Hypothalamus (tissue), 51 donors: Measurements from ENCODE around the gene HPGDS.
"Not testable (repeated sequence)": the region's sequence is repeated elsewhere in the genome, so short reads cannot be mapped to it uniquely, and the experiment has no call there.

Source experiments
- DNase-seq, 51 donors: peaks; one replicate each; lab custom pipeline; 2025; lab: John Stamatoyannopoulos, UW

The HPGDS gene

DNA sequence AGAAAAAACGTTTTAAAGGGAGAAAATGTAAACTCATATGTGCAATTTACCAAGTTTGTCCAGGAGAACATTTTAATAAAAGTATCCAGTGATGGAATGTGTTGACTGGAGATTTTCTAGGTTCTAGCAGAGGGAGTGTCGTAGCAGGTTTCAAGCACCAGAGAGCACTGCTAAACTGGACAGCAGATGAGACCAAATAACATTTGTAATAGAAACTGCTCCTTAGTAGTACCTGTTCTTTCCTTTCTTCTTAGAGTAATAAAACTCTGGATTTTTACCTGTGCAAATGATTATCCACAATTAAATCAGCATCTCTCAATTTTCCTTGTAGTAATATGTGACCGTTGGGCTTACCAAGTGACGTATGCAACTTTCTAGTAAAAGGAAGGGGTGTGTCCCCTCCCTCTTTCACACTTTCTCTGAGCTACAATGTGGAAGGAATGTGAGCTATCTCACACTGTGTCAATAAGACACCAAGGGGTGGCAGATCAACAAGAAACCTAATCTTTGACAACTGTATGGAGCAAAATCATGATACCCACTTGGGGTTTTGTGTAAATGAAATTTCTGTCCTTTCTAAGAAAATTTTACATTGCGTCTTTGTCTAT is 9.5 kb downstream of the HPGDS start:
- no peak for DNase-seq

DNA sequence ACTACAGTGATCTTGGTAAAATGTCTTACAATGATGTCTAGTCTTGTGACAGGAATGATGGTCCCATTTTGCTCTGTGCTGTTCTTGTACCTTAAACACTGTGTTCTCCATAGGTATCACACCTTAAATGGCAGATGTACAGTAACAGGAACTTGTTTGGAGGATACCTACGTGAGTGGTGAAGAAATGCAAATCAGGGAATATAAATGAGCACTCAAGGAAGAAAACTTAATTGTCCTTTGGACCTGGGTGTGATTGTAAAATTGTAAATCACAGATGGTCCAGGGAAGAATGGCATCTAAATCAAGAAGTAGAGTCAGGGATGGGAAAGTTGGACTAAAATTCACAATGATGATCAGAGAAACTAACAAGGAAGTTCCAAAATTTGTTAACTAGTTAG is 12.7 kb downstream of the HPGDS start:
- no peak for DNase-seq

- no peak for DNase-seq
These were observed 16.8 kb downstream of the HPGDS start for GRCh38 chr4:94325835-94326234.

- DNase-seq, result not testable (repeated sequence)
These were observed 22.7 kb downstream of the HPGDS start for GRCh38 chr4:94319927-94320326.

GRCh38 chr4:94307231-94307871 is 35.3 kb downstream of the HPGDS start:
- DNase-seq, result no peak

DNA sequence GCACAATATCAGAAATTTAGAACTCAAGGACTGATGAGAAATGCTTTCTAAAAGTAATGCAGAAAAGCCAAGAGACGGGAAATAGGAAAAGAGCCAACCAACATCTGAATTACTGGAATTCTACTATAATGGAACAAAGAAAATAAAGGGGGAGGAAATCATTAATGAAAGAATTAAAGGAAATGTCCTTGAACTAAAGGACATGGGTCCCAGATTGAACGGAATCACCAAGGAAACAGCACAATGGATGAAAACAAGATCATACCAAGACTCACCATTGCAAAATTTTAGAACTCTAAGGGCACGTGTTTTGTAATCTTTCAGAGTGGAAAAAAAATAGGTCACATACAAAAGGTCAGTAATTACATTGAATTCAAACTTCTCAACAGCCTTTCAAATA is 35.9 kb downstream of the HPGDS start:
- DNase-seq, result no peak

GRCh38 chr4:94305466-94306225 is 37.0 kb downstream of the HPGDS start:
- DNase-seq, result no peak

GRCh38 chr4:94304365-94304971 is 38.2 kb downstream of the HPGDS start:
- peak in 1 of 51 donors; percentile 3 for DNase-seq

- DNase-seq, result no peak
These were observed 40.4 kb downstream of the HPGDS start for GRCh38 chr4:94302191-94302590.

GRCh38 chr4:94298725-94299252 is 43.8 kb downstream of the HPGDS start:
- no peak for DNase-seq

DNA sequence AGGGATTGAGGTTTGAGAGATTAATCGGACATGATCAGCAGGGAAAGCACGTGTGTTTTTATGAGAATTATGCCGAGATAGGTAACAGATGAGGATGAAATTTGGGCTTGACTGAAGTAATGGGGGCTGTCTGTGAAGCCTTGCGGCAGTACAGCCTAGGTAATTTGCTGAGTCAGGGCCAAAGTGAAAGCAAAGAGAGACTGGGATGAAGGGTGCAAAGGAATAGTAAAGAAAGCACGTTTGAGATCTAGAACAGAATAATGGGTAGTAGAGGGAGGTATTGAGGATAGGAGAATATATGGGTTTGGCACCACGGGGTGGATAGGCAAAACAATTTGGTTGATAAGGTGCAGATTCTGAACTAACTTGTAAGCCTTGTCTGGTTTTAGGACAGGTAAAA is 47.2 kb downstream of the HPGDS start:
- not testable (repeated sequence) for DNase-seq

DNA sequence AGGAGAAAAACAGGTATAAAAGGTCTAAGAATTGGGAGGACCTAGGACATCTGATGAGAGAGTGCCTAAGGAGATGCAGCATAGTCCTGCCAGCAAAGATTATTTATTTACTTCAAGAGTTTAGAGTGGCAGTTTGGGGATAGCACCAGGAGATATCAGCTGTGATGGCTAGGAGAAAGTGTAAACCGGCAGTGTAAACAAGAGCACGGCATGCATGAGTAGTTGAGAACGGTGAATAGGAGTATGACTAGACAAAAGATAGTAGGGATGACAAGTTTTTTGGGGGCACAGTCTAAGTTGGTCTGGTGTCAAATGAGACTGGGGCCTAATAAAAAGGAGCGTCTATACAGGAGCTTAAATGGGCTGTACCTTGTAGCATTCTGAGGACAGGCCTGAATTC is 48.7 kb downstream of the HPGDS start:
- not testable (repeated sequence) for DNase-seq

GRCh38 chr4:94290245-94290644 is 52.4 kb downstream of the HPGDS start:
- no peak for DNase-seq

DNA sequence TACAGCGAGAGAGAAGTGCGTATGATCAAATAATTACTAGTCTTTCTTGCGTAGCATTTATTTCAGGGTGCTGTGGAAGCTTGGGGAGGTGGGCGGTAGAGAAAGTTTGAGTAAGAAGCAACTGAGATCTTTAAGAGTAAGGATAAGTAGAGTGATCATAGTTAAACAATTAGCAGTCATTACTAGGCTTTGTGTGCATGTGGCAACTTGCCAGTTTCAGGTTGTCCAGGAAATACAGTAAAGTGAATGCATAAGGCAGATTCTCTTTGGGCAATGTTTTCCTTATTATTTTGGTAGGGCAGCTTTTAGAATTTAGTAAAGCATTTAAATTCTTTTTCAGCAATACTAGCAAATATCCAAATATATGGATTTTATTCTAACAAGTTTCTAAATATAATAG is 57.0 kb downstream of the HPGDS start:
- no peak for DNase-seq

DNA sequence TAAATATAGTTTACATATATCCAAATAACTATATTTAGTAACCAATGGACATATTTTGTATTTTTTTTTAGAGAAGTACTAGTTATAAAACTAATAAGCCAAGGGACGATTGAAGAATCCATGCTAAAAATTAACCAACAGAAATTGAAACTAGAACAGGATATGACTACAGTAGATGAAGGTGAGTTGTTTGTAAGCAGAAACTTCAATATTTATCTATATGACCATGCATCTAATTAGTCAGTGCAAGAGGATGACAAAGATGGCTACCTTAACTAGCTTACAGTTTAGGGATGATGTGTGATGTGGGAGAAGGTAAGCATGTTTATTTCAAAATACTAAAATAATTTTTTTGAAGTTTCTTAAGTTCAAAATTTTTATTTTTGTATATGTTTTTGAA is 57.7 kb downstream of the HPGDS start:
- DNase-seq, result no peak

DNA sequence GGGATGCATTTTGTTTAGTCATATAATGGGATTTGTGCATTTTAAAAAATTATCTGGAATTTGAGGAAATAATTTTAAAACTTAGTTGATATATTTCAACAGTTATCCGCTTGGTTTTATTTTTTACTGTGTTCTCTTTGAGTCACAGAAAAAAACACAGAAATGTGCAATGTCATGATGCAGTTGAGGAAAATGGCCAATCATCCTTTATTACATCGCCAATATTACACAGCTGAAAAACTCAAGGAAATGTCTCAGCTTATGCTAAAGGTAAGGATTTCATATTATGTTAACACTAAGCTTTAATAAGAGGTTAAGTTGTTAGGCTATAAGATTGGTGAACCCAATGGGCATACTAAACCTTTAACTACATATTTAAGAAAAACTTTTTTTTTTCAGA is 63.9 kb downstream of the HPGDS start:
- no peak for DNase-seq

- no peak for DNase-seq
These were observed 65.1 kb downstream of the HPGDS start for GRCh38 chr4:94277534-94277933.

DNA sequence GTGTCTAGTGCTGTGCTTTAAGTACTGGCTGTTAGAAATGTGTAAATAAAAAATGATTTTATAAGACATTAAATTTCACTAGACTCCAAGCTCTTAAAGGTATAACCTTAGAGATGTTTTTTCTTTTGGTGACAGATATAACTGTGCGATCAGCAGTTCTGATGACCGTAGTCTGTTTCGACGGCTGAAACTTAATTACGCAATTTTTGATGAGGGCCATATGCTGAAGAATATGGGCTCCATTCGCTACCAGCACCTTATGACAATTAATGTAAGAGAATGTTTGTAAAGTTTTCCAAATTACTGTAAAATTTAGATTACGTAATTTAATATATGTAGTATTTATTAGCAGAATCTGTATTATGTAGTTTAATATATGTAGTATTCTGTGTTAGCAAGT is 66.4 kb downstream of the HPGDS start:
- no peak for DNase-seq

GRCh38 chr4:94274912-94275311 is 67.7 kb downstream of the HPGDS start:
- DNase-seq, result no peak

DNA sequence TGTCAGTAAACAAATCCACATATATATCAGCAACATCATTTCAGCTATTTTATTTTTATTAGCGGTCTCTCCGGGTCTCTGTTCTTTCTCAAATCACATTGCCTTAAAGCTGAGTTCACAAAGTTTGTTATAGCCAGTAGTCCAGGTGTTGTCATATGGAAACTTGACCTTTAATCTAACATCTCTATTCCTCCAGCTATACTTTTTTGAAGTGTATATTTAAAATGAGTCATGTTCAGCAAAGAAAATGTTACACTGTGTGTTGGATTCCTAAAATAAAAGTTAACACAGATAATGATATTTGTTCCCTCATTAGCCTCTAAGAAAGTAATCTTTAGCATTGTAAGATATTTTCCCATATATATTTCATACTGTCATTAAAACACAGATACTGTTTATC is 71.4 kb downstream of the HPGDS start:
- no peak for DNase-seq

DNA sequence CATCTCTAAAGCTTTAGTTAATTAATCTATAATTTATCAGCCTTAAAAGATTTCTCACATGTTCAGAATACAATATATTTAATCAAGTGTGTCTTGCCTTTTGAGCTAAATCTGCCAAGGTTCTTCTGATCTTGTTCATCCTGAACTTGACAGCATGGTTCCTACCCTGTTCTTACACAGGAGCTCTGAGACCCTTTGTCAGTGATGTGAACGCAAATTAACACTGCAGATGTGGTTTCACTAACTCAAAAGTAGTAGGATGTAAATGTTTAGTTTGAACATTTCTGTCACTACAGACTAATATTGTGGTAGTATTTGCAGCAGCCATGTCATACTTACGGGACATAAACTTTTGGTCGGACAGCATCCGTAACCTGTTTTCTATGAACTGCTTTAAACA is 75.6 kb downstream of the HPGDS start:
- no peak for DNase-seq
